H54 (cell line): ENCODE data around the gene CTTN.
"Not testable (repeated sequence)": the region's sequence is repeated elsewhere in the genome, so short reads cannot be mapped to it uniquely, and the experiment has no call there.

Source experiments
- DNase-seq: peaks from one replicate; pipeline ENCODE4 v3.0.0; 2011; ENCODE audit warnings: low spot score, mixed read lengths; ENCODE audit not compliant: insufficient read length
- FAIRE-seq: peaks from 3 replicates; lab custom pipeline; 2011; peaks lifted over from hg19 to GRCh38; lab: Jason Lieb, UNC
- POLR2A ChIP-seq: IDR thresholded peaks from 2 replicates; pipeline ENCODE4 v1.6.1; 2011; ENCODE audit warnings: low read depth, mild to moderate bottlenecking, low read length

CTTN gene

DNA sequence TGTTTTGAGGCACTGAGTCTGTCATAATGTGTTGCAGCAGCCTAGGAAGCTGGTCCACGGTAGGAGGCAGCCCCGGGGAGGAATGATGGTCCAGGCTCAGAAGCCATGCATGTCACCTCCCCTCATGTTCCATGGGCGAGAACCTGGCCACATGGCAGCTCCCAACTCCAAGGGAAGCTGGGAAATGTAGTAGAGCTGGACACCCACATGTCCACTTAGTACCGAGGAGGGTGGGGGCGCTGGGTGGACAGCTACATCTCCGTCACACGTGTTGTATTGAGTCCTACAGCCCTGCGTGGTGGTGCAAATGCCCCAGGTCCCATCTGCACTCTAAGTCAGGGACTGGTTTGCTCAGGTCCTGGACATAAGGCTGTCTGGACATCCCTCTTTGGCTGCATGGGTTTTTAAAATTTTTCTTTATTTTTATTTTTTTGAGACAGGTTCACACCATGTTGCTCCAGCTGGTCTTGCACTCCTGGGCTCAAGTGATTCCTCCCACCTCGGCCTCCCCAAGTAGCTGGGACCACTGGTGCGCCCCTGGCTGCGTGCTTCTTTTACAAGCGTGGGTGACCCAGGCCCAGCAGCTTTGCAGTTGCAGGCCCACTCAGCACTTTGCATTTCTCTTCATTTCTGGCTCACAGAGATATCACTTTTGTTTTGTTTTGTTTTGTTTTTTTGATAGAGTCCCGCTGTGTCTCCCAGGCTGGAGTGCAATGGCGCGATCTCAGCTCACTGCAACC is 3.9 kb upstream of the CTTN start:
- TF ChIP-seq POLR2A = no peak
- DNase-seq = no peak
- no peak for FAIRE-seq

DNA sequence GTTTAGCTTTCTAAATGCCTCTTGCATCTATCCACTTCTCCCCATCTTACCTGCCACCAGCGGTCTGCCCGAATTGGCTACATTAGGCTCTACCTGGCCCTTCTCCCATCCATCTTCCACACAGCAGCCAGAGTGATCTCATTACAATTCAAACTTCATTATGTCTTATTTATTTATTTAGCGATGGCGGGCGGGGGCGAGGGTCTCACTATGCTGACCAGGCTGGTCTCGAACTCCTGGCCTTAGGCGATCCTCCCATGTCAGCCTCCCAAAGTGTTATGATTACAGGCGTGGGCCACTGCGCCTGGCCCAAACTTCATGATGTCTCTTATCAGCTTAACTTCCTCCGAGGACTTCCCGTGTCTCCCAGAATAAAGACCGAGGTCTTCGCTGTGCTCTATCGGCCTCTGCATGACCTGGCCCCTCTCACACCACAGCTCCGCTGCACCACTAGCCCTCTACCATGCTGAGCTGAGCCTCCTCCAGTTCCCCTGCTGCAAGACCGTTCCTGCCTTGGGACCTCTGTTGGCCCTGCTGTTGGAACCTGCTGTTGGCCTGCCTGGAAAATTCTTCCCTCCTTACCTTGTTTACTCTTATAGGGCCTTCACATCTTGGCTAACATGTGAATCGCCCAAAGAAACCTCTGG is 870 bp upstream of the CTTN start:
- no peak for FAIRE-seq

DNA sequence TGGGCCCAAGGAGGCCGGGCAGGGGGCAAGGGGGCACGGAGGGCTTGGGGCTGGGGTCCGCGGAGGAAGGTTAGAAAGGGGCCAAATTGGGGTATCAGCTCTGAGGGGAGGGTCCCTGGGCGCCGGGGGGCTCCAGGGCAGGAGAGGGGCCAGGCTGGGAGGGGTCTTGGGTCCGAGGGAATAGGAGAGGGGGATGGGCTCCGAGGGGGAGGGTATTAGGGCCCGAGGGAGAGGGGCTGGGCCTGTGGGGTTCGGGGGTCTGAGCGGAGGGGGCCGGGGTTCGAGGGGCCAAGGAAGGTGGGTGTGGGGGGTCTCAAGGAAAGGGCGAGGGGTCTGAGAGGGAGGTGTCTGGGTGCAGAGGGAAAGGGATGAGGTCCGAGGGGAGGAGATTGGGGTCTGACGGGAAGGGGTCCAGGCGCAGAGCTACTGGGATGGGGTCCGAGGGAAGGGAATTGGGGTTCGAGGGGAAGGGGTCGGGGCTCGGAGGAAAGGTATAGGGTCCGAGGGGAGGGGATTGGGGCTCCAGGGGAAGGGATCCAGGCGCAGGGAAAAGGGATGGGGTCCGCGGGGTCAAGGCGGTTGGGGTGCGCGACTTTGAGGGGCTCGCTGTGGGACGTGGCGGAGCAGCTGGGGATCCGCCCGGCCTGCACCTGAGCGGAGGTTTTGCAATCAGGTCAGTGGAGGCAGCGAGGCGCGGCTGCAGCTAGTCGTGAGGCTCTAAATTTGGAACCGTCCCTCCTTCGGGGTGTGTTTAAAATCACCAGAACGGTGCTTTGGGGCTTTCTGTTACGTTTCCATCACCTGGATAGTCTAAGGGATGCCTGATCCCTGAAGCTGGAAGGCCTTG is 728 bp downstream of the CTTN start:
- no peak for TF ChIP-seq POLR2A
- FAIRE-seq (no peak), DNase-seq (no peak)

More for the DNA sequence above, 870 bp upstream of the CTTN start:
- no peak for DNase-seq
- TF ChIP-seq POLR2A = no peak

DNA sequence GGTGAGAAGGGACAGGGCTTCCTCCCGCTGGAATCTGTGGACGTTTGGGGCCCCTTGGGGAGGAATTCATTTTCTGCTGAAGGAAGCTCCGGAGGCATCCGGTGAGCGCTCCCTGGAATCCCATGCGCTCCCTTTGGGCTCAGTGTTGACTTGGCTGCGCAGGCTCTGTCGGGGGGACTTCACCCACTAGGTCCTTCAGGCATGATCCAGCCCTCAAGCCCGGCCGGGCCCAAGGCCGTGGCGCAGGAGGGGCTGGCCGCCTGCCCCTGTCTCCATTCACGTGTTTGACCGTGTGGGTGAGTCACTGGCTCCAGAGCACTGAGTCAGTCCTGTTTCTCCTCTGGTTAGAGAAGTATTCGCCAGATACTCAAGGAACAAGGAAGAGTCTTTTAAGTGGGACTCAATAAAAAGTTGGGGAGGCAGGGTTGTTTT is 1.4 kb downstream of the CTTN start:
- FAIRE-seq (peak; percentile 66), DNase-seq (peak; percentile 94)
- peak; percentile 48; the same call in 1 of the 2 replicates for TF ChIP-seq POLR2A

DNA sequence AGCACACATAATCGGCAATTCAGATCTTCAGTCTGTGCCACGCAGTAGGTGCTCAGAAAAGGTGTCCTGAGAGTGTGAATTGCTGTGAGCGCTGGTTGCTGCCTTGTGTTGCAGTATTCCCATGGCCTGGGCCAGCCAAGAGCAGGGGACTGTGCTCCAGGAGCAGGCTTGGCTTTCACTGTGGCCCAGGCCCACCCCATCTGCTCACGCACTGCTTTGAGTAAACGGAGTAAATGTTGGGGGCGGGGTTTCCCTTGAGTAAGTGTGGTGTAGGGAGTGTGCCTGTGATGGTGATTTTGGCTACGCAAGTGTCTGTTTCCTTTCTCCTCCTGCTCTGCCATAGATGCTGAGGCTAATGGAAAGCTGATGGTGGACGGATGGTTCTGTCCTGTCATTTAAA is 2.3 kb downstream of the CTTN start:
- DNase-seq (no peak), FAIRE-seq (no peak)
- no peak for TF ChIP-seq POLR2A

DNA sequence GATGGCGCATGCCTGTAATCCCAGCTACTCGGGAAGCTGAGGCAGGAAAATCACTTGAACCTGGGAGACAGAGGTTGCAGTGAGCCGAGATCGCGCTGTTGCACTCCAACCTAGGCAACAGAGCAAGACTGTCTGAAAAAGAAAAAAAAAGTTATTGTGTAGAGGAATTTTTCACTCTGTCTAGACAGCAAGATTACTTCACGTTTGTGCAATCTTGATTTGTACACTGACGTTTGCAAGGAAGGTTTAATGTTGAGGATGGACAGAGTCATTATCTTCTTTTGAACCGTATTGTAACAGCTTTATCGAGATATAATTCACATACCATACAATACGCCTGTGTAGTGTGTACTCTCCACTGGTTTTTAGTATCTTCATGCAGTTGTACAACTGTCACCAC is 3.7 kb downstream of the CTTN start:
- no peak for FAIRE-seq
- TF ChIP-seq POLR2A = no peak
- no peak for DNase-seq

DNA sequence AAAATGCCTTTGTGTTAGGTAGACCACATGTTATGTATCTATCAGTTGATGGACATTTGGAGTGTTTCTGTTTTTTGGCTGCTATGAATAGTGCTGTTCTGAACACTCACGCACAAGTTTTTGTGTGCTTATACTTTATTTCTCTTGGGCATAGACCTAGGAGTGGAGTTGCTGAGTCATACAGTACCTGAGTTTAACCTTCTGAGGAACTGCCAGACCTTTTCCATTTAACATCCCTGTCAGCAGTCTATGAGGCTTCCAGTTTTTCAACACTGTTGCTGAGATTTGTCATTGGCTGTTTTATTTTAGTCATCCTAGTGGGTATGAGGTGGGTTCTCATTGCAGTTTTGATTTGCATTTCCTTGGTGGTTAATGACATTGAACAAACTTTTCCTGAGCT is 4.4 kb downstream of the CTTN start:
- no peak for TF ChIP-seq POLR2A
- no peak for DNase-seq
- no peak for FAIRE-seq

DNA sequence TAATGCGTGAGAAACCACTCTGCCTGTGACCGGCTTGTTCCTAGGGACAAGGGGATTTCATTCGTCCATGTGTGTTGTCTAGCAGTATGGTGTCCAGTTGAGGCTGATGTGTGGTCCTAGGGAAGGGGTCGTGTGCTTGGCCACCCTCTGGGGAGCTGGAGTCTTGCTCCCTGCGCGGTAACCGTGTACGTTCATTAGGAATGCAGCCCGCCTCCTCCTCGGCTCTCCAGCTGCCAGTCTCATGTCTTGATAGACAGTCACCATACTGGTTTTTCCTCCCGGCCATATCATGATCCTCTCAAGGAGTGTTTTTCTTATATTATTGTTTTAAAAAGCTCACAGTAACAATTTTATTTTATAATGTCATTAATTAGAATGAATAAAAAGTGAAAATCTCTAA is 5.9 kb downstream of the CTTN start:
- DNase-seq (no peak), FAIRE-seq (no peak)
- TF ChIP-seq POLR2A = no peak

DNA sequence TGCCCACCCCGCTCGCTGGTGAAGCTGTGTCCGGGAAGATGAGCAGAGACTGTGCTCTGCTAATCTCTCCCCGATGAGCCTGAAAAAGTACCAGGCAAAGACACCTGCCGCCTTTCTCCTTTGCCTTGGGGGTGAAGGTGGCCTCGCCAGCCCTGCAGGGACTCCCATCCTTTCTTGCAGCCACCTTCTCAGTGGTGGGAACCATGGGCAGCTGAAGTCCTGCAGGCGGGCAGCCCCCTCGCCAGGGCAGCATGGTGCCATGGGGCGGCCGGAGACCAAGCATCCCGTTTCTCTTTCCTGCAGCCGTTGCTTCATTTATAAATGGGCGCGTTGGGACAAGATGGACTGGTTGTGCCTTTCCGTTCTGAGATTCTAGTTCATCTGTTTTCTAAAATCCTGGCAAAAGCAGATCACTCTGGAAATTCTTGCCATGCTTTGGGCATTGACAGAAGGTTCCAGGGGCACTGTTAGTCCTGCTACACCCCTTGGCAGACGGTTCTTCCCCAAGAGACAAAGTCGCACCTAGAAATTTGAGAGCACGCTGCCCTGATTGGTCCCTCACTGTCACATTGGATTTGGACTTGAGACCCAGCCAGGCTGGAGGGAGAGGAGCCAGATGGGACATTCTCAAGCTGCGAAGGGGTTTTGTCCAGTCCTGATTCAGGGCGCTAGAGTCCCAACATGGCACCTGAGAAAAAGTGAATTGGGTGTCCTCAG is 7.5 kb downstream of the CTTN start:
- FAIRE-seq = no peak
- no peak for DNase-seq
- no peak for TF ChIP-seq POLR2A

DNA sequence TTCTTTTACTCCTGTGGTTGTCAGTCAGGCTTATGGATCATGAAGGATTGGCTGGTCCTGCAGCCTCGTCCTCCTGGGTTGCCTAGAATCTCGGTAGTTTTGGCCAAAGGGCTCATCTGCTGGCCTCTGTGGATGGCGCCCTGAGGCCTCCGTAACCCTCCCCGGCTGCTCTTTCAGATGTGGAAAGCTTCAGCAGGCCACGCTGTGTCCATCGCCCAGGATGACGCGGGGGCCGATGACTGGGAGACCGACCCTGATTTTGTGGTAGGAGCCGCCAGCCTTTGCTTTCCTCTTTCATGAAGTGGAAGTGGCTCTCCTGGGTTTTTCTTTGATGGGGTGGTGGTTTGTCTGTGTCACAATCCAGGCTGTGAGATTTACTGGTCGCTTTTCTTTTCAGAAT is 8.8 kb downstream of the CTTN start:
- TF ChIP-seq POLR2A = no peak
- FAIRE-seq = no peak
- DNase-seq = no peak

DNA sequence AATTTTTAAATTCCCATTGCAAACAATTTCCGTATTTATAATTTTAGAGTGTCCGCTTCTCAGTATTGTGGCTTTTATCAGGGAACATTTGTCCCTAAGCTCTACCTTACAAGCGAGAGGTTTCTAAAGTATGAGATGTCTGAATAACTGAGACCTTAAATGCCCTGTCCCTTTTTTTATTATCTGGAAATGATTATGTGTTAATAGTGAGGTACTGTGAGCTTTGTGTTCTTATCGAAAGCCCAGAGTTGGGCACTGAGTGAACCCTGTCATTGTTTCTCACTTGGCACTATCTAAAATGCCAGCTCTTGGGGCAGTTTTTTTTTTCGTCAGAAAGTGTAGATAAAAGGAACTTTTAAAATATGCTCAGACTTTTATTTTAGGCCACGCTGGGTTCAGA is 9.5 kb downstream of the CTTN start:
- DNase-seq = no peak
- FAIRE-seq = no peak
- TF ChIP-seq POLR2A = no peak

DNA sequence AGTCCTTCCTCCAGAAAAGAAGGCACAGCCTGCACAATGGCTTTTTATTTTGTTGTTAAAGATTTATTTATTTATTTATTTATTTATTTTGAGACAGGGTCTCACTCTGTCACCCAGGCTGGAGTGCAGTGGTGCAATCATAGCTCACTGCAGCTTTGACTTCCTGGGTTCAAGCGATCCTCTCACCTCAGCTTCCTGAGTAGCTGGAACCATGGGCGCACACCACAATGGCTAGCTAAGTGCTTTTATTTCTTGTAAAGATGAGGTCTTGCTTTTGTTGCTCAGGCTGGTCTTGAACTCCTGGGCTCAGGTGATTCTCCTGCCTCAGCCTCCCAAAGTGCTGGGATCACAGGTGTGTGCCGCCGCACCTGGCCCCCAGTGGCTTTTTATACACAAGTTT is 10.0 kb downstream of the CTTN start:
- FAIRE-seq, DNase-seq: not testable (repeated sequence)

DNA sequence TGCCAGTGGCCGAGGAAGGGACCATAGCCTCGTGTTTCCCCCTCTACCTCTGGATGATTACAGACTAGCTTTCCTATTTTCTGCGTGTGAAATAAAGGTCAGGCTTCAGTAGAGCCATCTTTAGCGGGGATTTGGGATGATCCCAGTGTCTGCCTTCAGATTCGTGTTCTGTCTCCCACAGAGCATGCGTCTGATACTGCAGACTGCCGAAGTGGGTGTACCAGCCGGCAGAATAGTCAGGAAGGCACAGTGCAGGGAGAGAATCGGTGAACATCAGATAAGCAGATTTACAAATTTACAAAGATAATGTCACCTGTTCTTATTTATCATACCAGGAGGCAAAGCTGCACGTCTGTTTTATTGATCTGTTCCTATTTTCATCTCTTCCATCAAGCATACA is 11.1 kb downstream of the CTTN start:
- FAIRE-seq = no peak

More for the DNA sequence above, 11.1 kb downstream of the CTTN start:
- no peak for DNase-seq
- TF ChIP-seq POLR2A = no peak
